ENCODE data around the gene FSTL4. TPM values are rescaled to one million over a fixed set of nuclear protein-coding genes. Genes with fewer than 3 reads are reported as not detected.

FSTL4 gene
- total and polyA plus RNA-seq, 2 experiments from 2014 or later: 1.4 to 2.8 TPM

DNA sequence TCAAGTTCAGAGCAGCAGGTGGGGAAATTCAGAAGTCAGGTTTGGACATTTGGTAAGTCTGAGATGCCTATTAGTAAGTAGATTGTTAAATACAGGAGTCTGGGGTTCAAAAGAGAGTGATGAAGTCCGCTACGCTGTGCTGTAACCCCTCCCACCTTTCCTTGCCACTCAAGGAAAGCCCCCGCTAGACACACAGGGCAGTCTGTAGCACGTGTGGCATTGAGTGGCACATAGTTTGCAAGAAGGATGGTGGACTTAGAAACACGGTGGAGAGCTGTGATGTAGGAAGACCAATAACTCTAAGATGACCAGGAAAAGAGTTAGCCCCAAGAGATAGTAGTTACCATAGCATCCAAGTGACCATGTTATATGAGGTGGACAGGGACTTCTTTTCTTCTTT lies 44.7 kb upstream of the FSTL4 start (continued):
- TF ChIP-seq, protein P1, sequence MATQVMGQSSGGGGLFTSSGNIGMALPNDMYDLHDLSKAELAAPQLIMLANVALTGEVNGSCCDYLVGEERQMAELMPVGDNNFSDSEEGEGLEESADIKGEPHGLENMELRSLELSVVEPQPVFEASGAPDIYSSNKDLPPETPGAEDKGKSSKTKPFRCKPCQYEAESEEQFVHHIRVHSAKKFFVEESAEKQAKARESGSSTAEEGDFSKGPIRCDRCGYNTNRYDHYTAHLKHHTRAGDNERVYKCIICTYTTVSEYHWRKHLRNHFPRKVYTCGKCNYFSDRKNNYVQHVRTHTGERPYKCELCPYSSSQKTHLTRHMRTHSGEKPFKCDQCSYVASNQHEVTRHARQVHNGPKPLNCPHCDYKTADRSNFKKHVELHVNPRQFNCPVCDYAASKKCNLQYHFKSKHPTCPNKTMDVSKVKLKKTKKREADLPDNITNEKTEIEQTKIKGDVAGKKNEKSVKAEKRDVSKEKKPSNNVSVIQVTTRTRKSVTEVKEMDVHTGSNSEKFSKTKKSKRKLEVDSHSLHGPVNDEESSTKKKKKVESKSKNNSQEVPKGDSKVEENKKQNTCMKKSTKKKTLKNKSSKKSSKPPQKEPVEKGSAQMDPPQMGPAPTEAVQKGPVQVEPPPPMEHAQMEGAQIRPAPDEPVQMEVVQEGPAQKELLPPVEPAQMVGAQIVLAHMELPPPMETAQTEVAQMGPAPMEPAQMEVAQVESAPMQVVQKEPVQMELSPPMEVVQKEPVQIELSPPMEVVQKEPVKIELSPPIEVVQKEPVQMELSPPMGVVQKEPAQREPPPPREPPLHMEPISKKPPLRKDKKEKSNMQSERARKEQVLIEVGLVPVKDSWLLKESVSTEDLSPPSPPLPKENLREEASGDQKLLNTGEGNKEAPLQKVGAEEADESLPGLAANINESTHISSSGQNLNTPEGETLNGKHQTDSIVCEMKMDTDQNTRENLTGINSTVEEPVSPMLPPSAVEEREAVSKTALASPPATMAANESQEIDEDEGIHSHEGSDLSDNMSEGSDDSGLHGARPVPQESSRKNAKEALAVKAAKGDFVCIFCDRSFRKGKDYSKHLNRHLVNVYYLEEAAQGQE (IDR thresholded peaks at IDR 0.05; ENCODE audit: unreplicated experiment): no peak
- TF ChIP-seq POLR2AphosphoS5 (IDR thresholded peaks at IDR 0.05; ENCODE audit: low read depth): no peak
- TF ChIP-seq, protein P2, sequence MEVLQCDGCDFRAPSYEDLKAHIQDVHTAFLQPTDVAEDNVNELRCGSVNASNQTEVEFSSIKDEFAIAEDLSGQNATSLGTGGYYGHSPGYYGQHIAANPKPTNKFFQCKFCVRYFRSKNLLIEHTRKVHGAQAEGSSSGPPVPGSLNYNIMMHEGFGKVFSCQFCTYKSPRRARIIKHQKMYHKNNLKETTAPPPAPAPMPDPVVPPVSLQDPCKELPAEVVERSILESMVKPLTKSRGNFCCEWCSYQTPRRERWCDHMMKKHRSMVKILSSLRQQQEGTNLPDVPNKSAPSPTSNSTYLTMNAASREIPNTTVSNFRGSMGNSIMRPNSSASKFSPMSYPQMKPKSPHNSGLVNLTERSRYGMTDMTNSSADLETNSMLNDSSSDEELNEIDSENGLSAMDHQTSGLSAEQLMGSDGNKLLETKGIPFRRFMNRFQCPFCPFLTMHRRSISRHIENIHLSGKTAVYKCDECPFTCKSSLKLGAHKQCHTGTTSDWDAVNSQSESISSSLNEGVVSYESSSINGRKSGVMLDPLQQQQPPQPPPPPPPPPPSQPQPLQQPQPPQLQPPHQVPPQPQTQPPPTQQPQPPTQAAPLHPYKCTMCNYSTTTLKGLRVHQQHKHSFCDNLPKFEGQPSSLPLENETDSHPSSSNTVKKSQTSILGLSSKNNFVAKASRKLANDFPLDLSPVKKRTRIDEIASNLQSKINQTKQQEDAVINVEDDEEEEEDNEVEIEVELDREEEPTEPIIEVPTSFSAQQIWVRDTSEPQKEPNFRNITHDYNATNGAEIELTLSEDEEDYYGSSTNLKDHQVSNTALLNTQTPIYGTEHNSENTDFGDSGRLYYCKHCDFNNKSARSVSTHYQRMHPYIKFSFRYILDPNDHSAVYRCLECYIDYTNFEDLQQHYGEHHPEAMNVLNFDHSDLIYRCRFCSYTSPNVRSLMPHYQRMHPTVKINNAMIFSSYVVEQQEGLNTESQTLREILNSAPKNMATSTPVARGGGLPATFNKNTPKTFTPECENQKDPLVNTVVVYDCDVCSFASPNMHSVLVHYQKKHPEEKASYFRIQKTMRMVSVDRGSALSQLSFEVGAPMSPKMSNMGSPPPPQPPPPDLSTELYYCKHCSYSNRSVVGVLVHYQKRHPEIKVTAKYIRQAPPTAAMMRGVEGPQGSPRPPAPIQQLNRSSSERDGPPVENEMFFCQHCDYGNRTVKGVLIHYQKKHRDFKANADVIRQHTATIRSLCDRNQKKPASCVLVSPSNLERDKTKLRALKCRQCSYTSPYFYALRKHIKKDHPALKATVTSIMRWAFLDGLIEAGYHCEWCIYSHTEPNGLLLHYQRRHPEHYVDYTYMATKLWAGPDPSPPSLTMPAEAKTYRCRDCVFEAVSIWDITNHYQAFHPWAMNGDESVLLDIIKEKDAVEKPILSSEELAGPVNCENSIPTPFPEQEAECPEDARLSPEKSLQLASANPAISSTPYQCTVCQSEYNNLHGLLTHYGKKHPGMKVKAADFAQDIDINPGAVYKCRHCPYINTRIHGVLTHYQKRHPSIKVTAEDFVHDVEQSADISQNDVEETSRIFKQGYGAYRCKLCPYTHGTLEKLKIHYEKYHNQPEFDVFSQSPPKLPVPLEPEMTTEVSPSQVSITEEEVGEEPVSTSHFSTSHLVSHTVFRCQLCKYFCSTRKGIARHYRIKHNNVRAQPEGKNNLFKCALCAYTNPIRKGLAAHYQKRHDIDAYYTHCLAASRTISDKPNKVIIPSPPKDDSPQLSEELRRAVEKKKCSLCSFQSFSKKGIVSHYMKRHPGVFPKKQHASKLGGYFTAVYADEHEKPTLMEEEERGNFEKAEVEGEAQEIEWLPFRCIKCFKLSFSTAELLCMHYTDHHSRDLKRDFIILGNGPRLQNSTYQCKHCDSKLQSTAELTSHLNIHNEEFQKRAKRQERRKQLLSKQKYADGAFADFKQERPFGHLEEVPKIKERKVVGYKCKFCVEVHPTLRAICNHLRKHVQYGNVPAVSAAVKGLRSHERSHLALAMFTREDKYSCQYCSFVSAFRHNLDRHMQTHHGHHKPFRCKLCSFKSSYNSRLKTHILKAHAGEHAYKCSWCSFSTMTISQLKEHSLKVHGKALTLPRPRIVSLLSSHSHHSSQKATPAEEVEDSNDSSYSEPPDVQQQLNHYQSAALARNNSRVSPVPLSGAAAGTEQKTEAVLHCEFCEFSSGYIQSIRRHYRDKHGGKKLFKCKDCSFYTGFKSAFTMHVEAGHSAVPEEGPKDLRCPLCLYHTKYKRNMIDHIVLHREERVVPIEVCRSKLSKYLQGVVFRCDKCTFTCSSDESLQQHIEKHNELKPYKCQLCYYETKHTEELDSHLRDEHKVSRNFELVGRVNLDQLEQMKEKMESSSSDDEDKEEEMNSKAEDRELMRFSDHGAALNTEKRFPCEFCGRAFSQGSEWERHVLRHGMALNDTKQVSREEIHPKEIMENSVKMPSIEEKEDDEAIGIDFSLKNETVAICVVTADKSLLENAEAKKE (CRISPR knock-in tag; IDR thresholded peaks at IDR 0.05): no peak
- no peak for TF ChIP-seq STAT1 (IDR thresholded peaks at IDR 0.05; ENCODE audit: unreplicated experiment)
- TF ChIP-seq JUNB (IDR thresholded peaks at IDR 0.05; ENCODE audit: unreplicated experiment): no peak

DNA sequence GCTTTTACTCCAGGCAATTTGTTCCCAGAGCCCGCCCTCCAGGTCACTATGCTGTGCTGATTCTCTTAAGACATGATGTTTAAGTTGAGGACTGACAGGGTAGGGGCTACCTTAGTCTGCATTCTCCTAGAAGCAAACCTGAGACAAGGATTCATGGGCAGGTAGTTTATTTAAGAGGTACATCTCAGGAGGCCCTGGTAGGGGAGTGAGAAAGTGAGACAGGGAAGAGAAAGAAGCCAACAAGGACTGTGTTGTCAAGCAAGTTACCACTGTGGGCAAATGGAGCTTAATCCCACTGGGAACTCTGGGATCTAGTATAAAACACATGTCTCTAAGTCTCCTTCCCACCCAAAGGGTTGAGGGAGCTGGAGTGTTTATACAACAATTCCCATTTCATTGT lies 43.6 kb upstream of the FSTL4 start:
- Mint-ChIP-seq H3K27ac (no peak overlapping the region), H3K27me3 (ENCODE audit: insufficient read depth, low read depth, poor library complexity) (peaks cover 2% of the 10 kb centered on the region), H3K9me3 (no peaks in the 10 kb centered on the region), H3K4me3 (no peak overlapping the region), H3K4me1 (peaks cover 4% of the 10 kb centered on the region; the same call in 1 of the 3 replicates), H3K36me3 (ENCODE audit: low read depth) (no peaks in the 10 kb centered on the region)
- H3K27ac ChIP-seq (ENCODE audit: low read depth): no peak overlapping the region
- H3K9me2 ChIP-seq (ENCODE audit: insufficient read depth): peaks cover 7% of the 10 kb centered on the region
- H3K27me3 ChIP-seq (ENCODE audit: insufficient read depth): no peaks in the 10 kb centered on the region
- H4K20me1 ChIP-seq (replicated peaks; ENCODE audit: insufficient read depth): no peaks in the 10 kb centered on the region
- H3K36me3 ChIP-seq (ENCODE audit: insufficient read depth): no peaks in the 10 kb centered on the region
- H3K4me3 ChIP-seq: no peak overlapping the region
- no peak for ATAC-seq
- H3K4me2 ChIP-seq: no peak overlapping the region
- H3K79me2 ChIP-seq (replicated peaks; ENCODE audit: insufficient read depth): no peaks in the 10 kb centered on the region
- H3F3A ChIP-seq (replicated peaks; ENCODE audit: low read depth): no peaks in the 10 kb centered on the region
- H2AFZ ChIP-seq: no peak overlapping the region
- peaks cover 8% of the 10 kb centered on the region for H3K4me1 ChIP-seq (ENCODE audit: insufficient read depth)
- DNase-seq (ENCODE audit: low spot score): no peak
- TF ChIP-seq POLR2AphosphoS5 (IDR thresholded peaks at IDR 0.05; ENCODE audit: low read depth): no peak
- TF ChIP-seq, protein P2 (CRISPR knock-in tag; IDR thresholded peaks at IDR 0.05): no peak
- TF ChIP-seq JUNB (IDR thresholded peaks at IDR 0.05; ENCODE audit: unreplicated experiment): no peak
